ENCODE data around the gene PRICKLE4.

PRICKLE4 gene

GRCh38 chr6:41768545-41769308 is 11.9 kb upstream of the PRICKLE4 start:
- H3K4me3 ChIP-seq (ENCODE audit: low read depth, low read length) = no peak overlapping the region
- no peak for TF ChIP-seq CTCF (IDR thresholded peaks at IDR 0.05; ENCODE audit: low read depth, low read length)

DNA sequence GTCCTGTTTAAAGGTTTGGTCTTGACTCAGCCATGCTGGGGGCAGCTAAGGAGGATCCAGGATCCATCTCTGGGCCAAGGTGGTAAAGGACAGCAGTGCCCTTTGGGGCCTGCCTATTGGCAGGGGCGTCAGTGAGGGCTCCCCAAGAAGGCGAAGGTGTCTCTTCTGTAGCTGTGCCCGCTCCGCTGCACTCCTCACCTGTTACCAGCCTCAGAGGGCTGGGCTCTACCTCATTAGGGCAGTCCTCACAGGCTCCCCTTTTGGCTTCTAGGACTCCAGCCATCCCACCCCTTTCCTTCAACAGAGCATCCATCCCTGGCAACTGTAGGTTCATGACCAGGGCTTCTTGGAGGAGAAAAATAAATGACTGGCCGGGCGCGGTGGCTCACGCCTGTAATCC is 11.2 kb upstream of the PRICKLE4 start:
- no peak overlapping the region for H3K4me3 ChIP-seq (ENCODE audit: low read depth, low read length)
- TF ChIP-seq CTCF (IDR thresholded peaks at IDR 0.05; ENCODE audit: low read depth, low read length) = no peak

GRCh38 chr6:41770381-41771057 is 10.1 kb upstream of the PRICKLE4 start:
- no peak overlapping the region for H3K4me3 ChIP-seq (ENCODE audit: low read depth, low read length)
- no peak for TF ChIP-seq CTCF (IDR thresholded peaks at IDR 0.05; ENCODE audit: low read depth, low read length)

- no peak overlapping the region for H3K4me3 ChIP-seq (ENCODE audit: low read depth, low read length)
- TF ChIP-seq CTCF (IDR thresholded peaks at IDR 0.05; ENCODE audit: low read depth, low read length) = no peak
Observed at GRCh38 chr6:41771058-41771983, 9.3 kb upstream of the PRICKLE4 start.

DNA sequence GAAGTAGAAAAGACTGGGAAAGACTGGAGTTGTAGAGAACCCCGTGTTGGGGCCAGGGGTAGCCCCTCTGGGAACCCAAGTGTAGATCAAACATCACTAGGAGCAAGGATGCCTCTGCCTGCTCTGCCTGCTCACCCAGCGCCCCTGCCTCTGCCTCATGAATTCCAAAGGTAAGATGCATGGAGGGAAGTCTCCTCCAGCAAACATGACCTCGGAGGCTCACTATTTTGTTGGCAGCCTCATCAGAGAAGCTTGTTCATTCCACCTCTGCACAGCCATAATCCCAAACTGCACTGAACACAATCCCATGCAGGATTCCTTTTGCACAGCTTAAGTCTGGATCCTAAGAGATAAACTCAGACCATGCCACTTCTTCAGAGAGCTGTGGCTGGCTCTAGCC is 5.7 kb upstream of the PRICKLE4 start:
- TF ChIP-seq CTCF (IDR thresholded peaks at IDR 0.05; ENCODE audit: low read depth, low read length) = no peak
- no peak overlapping the region for H3K4me3 ChIP-seq (ENCODE audit: low read depth, low read length)

DNA sequence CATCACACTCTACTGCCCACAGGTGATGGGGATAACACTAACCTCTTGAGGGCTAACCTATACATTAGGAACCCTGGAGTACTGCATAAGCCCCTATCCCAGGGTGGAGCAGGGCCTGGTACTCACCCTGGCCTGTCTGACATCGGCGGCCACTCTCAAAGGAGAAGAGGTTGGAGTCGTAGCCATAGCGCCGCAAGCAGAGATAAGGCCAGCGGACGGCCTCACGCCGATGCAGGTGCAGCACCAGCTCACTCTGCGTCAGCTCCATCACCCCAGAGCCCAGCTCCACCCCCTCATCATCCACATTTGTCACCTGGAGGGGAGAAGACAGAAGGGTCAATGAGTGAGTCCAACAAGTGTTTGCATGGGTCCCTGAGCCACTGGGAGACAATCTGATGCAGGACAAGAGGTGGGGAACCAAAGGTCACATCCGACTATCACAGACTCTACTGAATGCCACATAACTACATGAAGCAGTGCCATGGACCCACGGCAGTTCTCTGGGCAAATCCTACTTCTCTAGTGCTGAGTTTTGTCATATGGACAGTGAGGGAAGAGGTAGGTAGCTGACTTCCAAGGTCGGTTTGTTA is 5.2 kb upstream of the PRICKLE4 start:
- no peak overlapping the region for H3K4me3 ChIP-seq (ENCODE audit: low read depth, low read length)
- TF ChIP-seq CTCF (IDR thresholded peaks at IDR 0.05; ENCODE audit: low read depth, low read length) = no peak
